ENCODE data around the gene DNAJC18. TPM values are rescaled to one million over a fixed set of nuclear protein-coding genes. Genes with fewer than 3 reads are reported as not detected.

DNAJC18 gene
- total and polyA plus RNA-seq, 4 donors = 0.66 to 1.8 (median 0.83) TPM

DNA sequence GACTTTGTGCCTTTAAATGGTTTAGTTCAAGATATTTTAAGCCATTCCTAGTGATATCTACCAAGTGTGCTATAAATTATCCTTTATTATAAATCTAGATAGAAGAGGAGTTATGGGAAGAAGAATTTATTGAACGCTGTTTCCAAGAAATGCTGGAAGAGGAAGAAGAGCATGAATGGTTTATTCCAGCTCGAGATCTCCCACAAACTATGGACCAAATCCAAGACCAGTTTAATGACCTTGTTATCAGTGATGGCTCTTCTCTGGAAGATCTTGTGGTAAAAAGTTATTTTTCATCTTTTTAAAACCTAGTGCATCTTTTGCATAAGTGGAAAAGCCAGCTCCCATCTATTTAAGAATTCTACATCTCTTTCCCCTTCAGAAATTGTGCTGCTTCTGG, 74.9 kb downstream of the DNAJC18 start:
- 60% methylated on average over 2 of the region's 2 CpGs for WGBS
- peaks cover 16 to 44% (median 30%) of the 10 kb centered on the region in 4 donors for H3K36me3 ChIP-seq (ENCODE audit: control insufficient read depth in 4 of 4, insufficient read depth in 3 of 4, low read depth in 1 of 4, low read length in 3 of 4)
- H3K4me1 ChIP-seq (ENCODE audit: control insufficient read depth in 4 of 4, insufficient read depth in 4 of 4, low read length in 3 of 4) = no peaks in the 10 kb centered on the region
- H3K9ac ChIP-seq (ENCODE audit: low read depth in 1 of 2, low read length in 2 of 2) = no peak overlapping the region
- no peak overlapping the region for H3K4me3 ChIP-seq (ENCODE audit: low read depth in 1 of 3, low read length in 3 of 3)
- H3K9me3 ChIP-seq (ENCODE audit: control insufficient read depth in 4 of 4, low read length in 3 of 4) = no peaks in the 10 kb centered on the region
- H3K27ac ChIP-seq (ENCODE audit: low read depth in 1 of 2, low read length in 2 of 2) = no peak overlapping the region
- no peaks in the 10 kb centered on the region for H3K27me3 ChIP-seq (ENCODE audit: control insufficient read depth in 4 of 4, insufficient read depth in 4 of 4, low read length in 3 of 4)
- TF ChIP-seq ZBTB33 (IDR thresholded peaks at IDR 0.05) (no peak), EGR1 (IDR thresholded peaks at IDR 0.05; ENCODE audit: low read depth in 2 of 2) (no peak), TAF1 (conservative IDR thresholded peaks at IDR 0.05) (no peak), MAX (IDR thresholded peaks at IDR 0.05) (no peak), SP1 (IDR thresholded peaks at IDR 0.05) (no peak), RAD21 (IDR thresholded peaks at IDR 0.05) (no peak), HNF4G (IDR thresholded peaks at IDR 0.05) (no peak), GABPA (IDR thresholded peaks at IDR 0.05 in 1 of 2, conservative IDR thresholded peaks at IDR 0.05 in 1 of 2) (no peak), FOXA2 (IDR thresholded peaks at IDR 0.05) (no peak)
- TF ChIP-seq, protein P1, sequence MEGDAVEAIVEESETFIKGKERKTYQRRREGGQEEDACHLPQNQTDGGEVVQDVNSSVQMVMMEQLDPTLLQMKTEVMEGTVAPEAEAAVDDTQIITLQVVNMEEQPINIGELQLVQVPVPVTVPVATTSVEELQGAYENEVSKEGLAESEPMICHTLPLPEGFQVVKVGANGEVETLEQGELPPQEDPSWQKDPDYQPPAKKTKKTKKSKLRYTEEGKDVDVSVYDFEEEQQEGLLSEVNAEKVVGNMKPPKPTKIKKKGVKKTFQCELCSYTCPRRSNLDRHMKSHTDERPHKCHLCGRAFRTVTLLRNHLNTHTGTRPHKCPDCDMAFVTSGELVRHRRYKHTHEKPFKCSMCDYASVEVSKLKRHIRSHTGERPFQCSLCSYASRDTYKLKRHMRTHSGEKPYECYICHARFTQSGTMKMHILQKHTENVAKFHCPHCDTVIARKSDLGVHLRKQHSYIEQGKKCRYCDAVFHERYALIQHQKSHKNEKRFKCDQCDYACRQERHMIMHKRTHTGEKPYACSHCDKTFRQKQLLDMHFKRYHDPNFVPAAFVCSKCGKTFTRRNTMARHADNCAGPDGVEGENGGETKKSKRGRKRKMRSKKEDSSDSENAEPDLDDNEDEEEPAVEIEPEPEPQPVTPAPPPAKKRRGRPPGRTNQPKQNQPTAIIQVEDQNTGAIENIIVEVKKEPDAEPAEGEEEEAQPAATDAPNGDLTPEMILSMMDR (IDR thresholded peaks at IDR 0.05; ENCODE audit: low read depth, low read length, missing input control) = no peak
- TF ChIP-seq, protein P2, sequence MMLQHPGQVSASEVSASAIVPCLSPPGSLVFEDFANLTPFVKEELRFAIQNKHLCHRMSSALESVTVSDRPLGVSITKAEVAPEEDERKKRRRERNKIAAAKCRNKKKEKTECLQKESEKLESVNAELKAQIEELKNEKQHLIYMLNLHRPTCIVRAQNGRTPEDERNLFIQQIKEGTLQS (IDR thresholded peaks at IDR 0.05) = no peak
- no peak for DNase-seq (ENCODE audit: low spot score)

- no peaks in the 10 kb centered on the region for H3K9me3 ChIP-seq (ENCODE audit: control insufficient read depth in 4 of 4, low read length in 3 of 4)
- no peaks in the 10 kb centered on the region for H3K27me3 ChIP-seq (ENCODE audit: control insufficient read depth in 4 of 4, insufficient read depth in 4 of 4, low read length in 3 of 4)
- TF ChIP-seq FOXA1 (IDR thresholded peaks at IDR 0.05) (no peak), YY1 (IDR thresholded peaks at IDR 0.05) (no peak), RXRA (IDR thresholded peaks at IDR 0.05) (no peak), FOXA2 (IDR thresholded peaks at IDR 0.05) (no peak), GABPA (IDR thresholded peaks at IDR 0.05 in 1 of 2, conservative IDR thresholded peaks at IDR 0.05 in 1 of 2) (no peak)
- TF ChIP-seq, protein P1 (IDR thresholded peaks at IDR 0.05; ENCODE audit: low read depth, low read length, missing input control) = no peak
- H3K4me3 ChIP-seq (ENCODE audit: low read depth in 1 of 3, low read length in 3 of 3) = no peak overlapping the region
- 80% methylated on average over 2 of the region's 2 CpGs for WGBS
- H3K36me3 ChIP-seq (ENCODE audit: control insufficient read depth in 4 of 4, insufficient read depth in 3 of 4, low read depth in 1 of 4, low read length in 3 of 4) = peaks cover 16 to 40% (median 29%) of the 10 kb centered on the region in 4 donors
- no peak overlapping the region for H3K9ac ChIP-seq (ENCODE audit: low read depth in 1 of 2, low read length in 2 of 2)
- no peak for DNase-seq (ENCODE audit: low spot score)
- H3K4me1 ChIP-seq (ENCODE audit: control insufficient read depth in 4 of 4, insufficient read depth in 4 of 4, low read length in 3 of 4) = no peaks in the 10 kb centered on the region
- H3K27ac ChIP-seq (ENCODE audit: low read depth in 1 of 2, low read length in 2 of 2) = no peak overlapping the region
Measured at GRCh38 chr5:139363937-139364336, 75.4 kb downstream of the DNAJC18 start.

All from liver (tissue), 9 donors.